ENCODE data around the gene KRT35. TPM values are rescaled to one million over a fixed set of nuclear protein-coding genes. Genes with fewer than 3 reads are reported as not detected.

The KRT35 gene
- total and polyA plus RNA-seq, 4 donors: not detected

DNA sequence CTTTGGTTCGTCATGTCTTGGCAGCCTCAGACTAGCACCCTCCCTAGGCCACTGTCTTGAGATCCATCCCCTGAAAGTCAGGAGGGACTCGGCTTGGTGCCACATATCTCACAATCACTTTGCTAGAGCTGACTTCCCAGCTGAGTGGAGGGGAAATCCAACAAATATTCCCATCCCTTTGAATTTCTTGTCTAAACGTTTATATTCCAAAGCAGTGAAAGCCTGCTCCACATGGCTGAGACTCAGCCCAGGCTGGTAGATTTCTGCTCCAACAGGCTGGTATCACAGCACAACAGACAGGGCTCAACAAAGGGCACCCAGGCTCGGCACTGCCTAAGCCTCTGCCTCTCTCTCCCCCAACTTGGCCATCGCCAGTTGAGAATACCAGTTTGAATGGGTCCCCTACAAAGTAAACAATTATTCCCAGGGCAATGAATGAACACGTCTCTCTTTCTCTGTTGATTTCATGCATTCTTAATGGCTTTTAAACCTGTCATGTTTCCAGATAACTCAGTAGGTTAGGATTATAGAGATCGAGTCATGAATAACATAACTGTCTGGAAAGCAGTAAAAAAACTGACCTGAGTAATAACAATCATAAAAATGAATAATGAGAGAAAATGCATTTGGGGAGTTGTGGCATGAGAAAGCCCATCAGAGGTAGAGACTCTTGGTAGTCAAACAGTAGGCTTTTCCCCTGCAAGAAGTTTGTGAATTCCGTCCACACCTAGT, 23.5 kb upstream of the KRT35 start:
- Histone ChIP-seq H3K36me3 (ENCODE audit: control insufficient read depth in 4 of 4, insufficient read depth in 3 of 4, low read depth in 1 of 4, low read length in 3 of 4) (no peaks in the 10 kb centered on the region), H3K9ac (ENCODE audit: low read depth in 1 of 2, low read length in 2 of 2) (no peak overlapping the region), H3K4me1 (ENCODE audit: control insufficient read depth in 4 of 4, insufficient read depth in 4 of 4, low read length in 3 of 4) (no peaks in the 10 kb centered on the region), H3K9me3 (ENCODE audit: control insufficient read depth in 4 of 4, low read length in 3 of 4) (no peaks in the 10 kb centered on the region), H3K27me3 (ENCODE audit: control insufficient read depth in 4 of 4, insufficient read depth in 4 of 4, low read length in 3 of 4) (no peaks in the 10 kb centered on the region), H3K4me3 (ENCODE audit: low read depth in 1 of 3, low read length in 3 of 3) (no peak overlapping the region), H3K27ac (ENCODE audit: low read depth in 1 of 2, low read length in 2 of 2) (no peak overlapping the region)
- no peak for DNase-seq (ENCODE audit: low spot score)
- TF ChIP-seq YY1 (IDR thresholded peaks at IDR 0.05) (no peak), HNF4A (conservative IDR thresholded peaks at IDR 0.05) (no peak), FOXA1 (IDR thresholded peaks at IDR 0.05) (no peak), EGR1 (IDR thresholded peaks at IDR 0.05; ENCODE audit: low read depth in 2 of 2) (no peak)
- TF ChIP-seq, protein P1, sequence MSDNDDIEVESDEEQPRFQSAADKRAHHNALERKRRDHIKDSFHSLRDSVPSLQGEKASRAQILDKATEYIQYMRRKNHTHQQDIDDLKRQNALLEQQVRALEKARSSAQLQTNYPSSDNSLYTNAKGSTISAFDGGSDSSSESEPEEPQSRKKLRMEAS (IDR thresholded peaks at IDR 0.05): no peak
- TF ChIP-seq, protein P2, sequence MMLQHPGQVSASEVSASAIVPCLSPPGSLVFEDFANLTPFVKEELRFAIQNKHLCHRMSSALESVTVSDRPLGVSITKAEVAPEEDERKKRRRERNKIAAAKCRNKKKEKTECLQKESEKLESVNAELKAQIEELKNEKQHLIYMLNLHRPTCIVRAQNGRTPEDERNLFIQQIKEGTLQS (IDR thresholded peaks at IDR 0.05): no peak
- TF ChIP-seq, protein P3, sequence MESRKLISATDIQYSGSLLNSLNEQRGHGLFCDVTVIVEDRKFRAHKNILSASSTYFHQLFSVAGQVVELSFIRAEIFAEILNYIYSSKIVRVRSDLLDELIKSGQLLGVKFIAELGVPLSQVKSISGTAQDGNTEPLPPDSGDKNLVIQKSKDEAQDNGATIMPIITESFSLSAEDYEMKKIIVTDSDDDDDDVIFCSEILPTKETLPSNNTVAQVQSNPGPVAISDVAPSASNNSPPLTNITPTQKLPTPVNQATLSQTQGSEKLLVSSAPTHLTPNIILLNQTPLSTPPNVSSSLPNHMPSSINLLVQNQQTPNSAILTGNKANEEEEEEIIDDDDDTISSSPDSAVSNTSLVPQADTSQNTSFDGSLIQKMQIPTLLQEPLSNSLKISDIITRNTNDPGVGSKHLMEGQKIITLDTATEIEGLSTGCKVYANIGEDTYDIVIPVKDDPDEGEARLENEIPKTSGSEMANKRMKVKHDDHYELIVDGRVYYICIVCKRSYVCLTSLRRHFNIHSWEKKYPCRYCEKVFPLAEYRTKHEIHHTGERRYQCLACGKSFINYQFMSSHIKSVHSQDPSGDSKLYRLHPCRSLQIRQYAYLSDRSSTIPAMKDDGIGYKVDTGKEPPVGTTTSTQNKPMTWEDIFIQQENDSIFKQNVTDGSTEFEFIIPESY (IDR thresholded peaks at IDR 0.05): no peak
- 79% methylated on average over 8 of the region's 8 CpGs for WGBS

DNA sequence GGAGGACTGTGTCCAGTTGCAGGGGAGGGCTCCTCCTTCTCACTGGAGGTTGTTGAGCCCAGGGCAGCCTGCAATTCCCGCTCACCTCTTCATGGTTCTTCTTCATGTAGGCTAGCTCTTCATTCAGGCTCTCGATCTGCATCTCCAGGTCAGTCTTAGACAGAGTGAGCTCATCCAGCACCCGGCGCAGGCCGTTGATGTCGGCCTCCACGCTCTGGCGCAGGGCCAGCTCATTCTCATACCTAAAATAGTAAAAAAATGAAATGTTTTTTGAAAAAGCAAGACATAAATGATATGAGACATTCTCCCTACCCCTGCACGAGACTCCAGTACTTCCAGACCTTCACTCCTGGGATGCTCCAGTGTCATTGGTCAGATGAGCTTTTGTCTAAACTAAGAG, 22.3 kb upstream of the KRT35 start:
- H3K27ac ChIP-seq (ENCODE audit: low read depth in 1 of 2, low read length in 2 of 2): no peak overlapping the region
- H3K9ac ChIP-seq (ENCODE audit: low read depth in 1 of 2, low read length in 2 of 2): no peak overlapping the region
- no peaks in the 10 kb centered on the region for H3K27me3 ChIP-seq (ENCODE audit: control insufficient read depth in 4 of 4, insufficient read depth in 4 of 4, low read length in 3 of 4)
- no peak for DNase-seq (ENCODE audit: low spot score)
- no peaks in the 10 kb centered on the region for H3K36me3 ChIP-seq (ENCODE audit: control insufficient read depth in 4 of 4, insufficient read depth in 3 of 4, low read depth in 1 of 4, low read length in 3 of 4)
- H3K9me3 ChIP-seq (ENCODE audit: control insufficient read depth in 4 of 4, low read length in 3 of 4): no peaks in the 10 kb centered on the region
- WGBS: 89% methylated on average over 9 of the region's 9 CpGs
- TF ChIP-seq EGR1 (IDR thresholded peaks at IDR 0.05; ENCODE audit: low read depth in 2 of 2): no peak
- TF ChIP-seq, protein P1 (IDR thresholded peaks at IDR 0.05): no peak
- no peaks in the 10 kb centered on the region for H3K4me1 ChIP-seq (ENCODE audit: control insufficient read depth in 4 of 4, insufficient read depth in 4 of 4, low read length in 3 of 4)
- H3K4me3 ChIP-seq (ENCODE audit: low read depth in 1 of 3, low read length in 3 of 3): no peak overlapping the region

DNA sequence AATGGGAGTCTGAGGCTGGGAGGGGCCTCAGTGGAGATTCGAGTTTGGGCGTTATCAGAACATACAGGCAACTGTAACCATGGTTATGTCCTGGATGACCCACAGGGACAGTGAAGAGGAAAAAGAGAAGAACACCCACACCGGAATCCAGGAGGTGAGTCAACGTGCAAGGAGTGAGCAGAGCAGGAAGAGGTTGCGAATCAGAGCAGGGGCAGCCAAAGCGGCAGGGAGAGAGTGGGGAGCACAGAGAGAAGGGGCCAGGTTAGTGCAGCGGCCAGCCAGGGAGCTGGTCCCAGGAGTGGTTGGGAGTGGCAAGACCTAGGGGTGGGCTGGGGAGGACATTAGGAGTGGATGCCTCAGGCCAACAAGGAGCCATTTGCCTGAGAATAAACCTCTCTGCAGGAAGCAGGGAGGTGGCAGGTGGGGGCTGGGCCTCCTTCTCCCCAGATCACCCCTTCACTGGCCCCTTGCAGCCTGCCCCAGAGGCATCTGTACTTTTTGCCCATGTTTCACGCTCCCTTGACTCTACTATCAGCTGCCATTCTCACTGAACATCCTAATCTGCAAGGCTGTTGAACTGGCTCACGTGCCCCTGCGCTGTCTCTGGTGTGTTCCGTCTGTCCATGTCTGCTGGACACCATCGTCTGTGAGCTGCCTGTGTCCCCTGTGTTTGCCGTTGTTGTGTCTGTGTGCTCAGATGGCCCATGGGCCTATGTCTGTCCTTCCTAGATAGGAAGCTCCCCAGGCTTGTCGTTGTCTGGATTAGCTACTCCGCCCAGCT, 19.4 kb upstream of the KRT35 start:
- Histone ChIP-seq H3K27ac (ENCODE audit: low read depth in 1 of 2, low read length in 2 of 2) (no peak overlapping the region), H3K27me3 (ENCODE audit: control insufficient read depth in 4 of 4, insufficient read depth in 4 of 4, low read length in 3 of 4) (no peaks in the 10 kb centered on the region), H3K36me3 (ENCODE audit: control insufficient read depth in 4 of 4, insufficient read depth in 3 of 4, low read depth in 1 of 4, low read length in 3 of 4) (no peaks in the 10 kb centered on the region), H3K4me3 (ENCODE audit: low read depth in 1 of 3, low read length in 3 of 3) (no peak overlapping the region), H3K4me1 (ENCODE audit: control insufficient read depth in 4 of 4, insufficient read depth in 4 of 4, low read length in 3 of 4) (no peaks in the 10 kb centered on the region), H3K9ac (ENCODE audit: low read depth in 1 of 2, low read length in 2 of 2) (no peak overlapping the region), H3K9me3 (ENCODE audit: control insufficient read depth in 4 of 4, low read length in 3 of 4) (no peaks in the 10 kb centered on the region)
- TF ChIP-seq HNF4A (conservative IDR thresholded peaks at IDR 0.05): no peak
- TF ChIP-seq SP1 (IDR thresholded peaks at IDR 0.05): no peak
- TF ChIP-seq, protein P4, sequence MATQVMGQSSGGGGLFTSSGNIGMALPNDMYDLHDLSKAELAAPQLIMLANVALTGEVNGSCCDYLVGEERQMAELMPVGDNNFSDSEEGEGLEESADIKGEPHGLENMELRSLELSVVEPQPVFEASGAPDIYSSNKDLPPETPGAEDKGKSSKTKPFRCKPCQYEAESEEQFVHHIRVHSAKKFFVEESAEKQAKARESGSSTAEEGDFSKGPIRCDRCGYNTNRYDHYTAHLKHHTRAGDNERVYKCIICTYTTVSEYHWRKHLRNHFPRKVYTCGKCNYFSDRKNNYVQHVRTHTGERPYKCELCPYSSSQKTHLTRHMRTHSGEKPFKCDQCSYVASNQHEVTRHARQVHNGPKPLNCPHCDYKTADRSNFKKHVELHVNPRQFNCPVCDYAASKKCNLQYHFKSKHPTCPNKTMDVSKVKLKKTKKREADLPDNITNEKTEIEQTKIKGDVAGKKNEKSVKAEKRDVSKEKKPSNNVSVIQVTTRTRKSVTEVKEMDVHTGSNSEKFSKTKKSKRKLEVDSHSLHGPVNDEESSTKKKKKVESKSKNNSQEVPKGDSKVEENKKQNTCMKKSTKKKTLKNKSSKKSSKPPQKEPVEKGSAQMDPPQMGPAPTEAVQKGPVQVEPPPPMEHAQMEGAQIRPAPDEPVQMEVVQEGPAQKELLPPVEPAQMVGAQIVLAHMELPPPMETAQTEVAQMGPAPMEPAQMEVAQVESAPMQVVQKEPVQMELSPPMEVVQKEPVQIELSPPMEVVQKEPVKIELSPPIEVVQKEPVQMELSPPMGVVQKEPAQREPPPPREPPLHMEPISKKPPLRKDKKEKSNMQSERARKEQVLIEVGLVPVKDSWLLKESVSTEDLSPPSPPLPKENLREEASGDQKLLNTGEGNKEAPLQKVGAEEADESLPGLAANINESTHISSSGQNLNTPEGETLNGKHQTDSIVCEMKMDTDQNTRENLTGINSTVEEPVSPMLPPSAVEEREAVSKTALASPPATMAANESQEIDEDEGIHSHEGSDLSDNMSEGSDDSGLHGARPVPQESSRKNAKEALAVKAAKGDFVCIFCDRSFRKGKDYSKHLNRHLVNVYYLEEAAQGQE (IDR thresholded peaks at IDR 0.05): no peak
- TF ChIP-seq JUND (IDR thresholded peaks at IDR 0.05): no peak
- WGBS: 73% methylated on average over 15 of the region's 15 CpGs
- DNase-seq (ENCODE audit: low spot score): peak; percentile 51
